ENCODE measurements around the gene STRN. TPM values are rescaled to one million over a fixed set of nuclear protein-coding genes. Genes with fewer than 3 reads are reported as not detected.
A peak's percentile ranks its signal among the peaks of the same experiment; 100 is the strongest.

Gene STRN
- total RNA-seq (10 to 100 TPM; 24.5 to 35.9 TPM), polyA plus RNA-seq (1 to 10 TPM; 3.7 to 6.9 TPM)
- long read RNA-seq, donor 1, full-length matches to known transcripts = 3 of 8 reads
- long read RNA-seq, donor 1, partial matches to known transcripts = 5 of 8 reads
- long read RNA-seq, donor 1, other reads (novel, unspliced or antisense) = 0 of 8 reads
- long read RNA-seq, donor 2 = 0 reads
- long read RNA-seq, donor 3, full-length matches to known transcripts = 2 of 2 reads
- long read RNA-seq, donor 3, partial matches to known transcripts = 0 of 2 reads
- long read RNA-seq, donor 3, other reads (novel, unspliced or antisense) = 0 of 2 reads
- long read RNA-seq, donor 4 = 0 reads
- long read RNA-seq, donor 5, full-length matches to known transcripts = 2 of 2 reads
- long read RNA-seq, donor 5, partial matches to known transcripts = 0 of 2 reads
- long read RNA-seq, donor 5, other reads (novel, unspliced or antisense) = 0 of 2 reads

- TF ChIP-seq CTCF (IDR thresholded peaks at IDR 0.05; ENCODE audit: control extremely low read depth, extremely low read depth) = no peak
- Histone ChIP-seq H3K36me3 (ENCODE audit: control insufficient read depth in 4 of 4, insufficient read depth in 4 of 4, low read length in 4 of 4) (no peaks in the 10 kb centered on the region), H3K9ac (ENCODE audit: insufficient read depth in 1 of 2, low read length in 2 of 2) (peak within 1 kb of the TSS; percentile 55 to 84), H3K27ac (ENCODE audit: low read depth in 1 of 2, low read length in 1 of 2) (peak within 1 kb of the TSS; percentile 97 to 99), H3K27me3 (ENCODE audit: control insufficient read depth in 3 of 3, insufficient read depth in 3 of 3, low read length in 2 of 3) (no peaks in the 10 kb centered on the region), H3K4me1 (ENCODE audit: control insufficient read depth in 5 of 5, insufficient read depth in 5 of 5, low read length in 5 of 5) (peaks cover 0 to 20% (median 9%) of the 10 kb centered on the region in 5 donors), H3K9me3 (ENCODE audit: control insufficient read depth in 4 of 4, insufficient read depth in 3 of 4, low read length in 3 of 4) (no peaks in the 10 kb centered on the region), H3K4me3 (peak within 1 kb of the TSS; percentile 97)
- ATAC-seq (ENCODE audit: insufficient read depth, low FRiP score) = peak; percentile 100
- 0 to 1% methylated on average over 61 to 91 of the region's 91 CpGs for WGBS, 2 donors
- DNase-seq = peak; percentile 97 to 99 (median 98)
These were observed at the start of gene STRN for GRCh38 chr2:36966370-36967235. STRN (minus strand) TSS chr2:36966536; CDS start chr2:36966463, 73 bp downstream.

GRCh38 chr2:37013315-37013641, 46.9 kb upstream of the STRN start:
- peaks cover 11 to 24% (median 17%) of the 10 kb centered on the region in 4 donors for H3K36me3 ChIP-seq (ENCODE audit: control insufficient read depth in 4 of 4, insufficient read depth in 4 of 4, low read length in 4 of 4)
- H3K27ac ChIP-seq (ENCODE audit: low read depth in 1 of 2, low read length in 1 of 2) = peak overlapping the region in 1 of 2 donors; percentile 56
- TF ChIP-seq CTCF (IDR thresholded peaks at IDR 0.05; ENCODE audit: control extremely low read depth, extremely low read depth) = no peak
- DNase-seq = no peak
- H3K9me3 ChIP-seq (ENCODE audit: control insufficient read depth in 4 of 4, insufficient read depth in 3 of 4, low read length in 3 of 4) = no peaks in the 10 kb centered on the region
- no peaks in the 10 kb centered on the region for H3K27me3 ChIP-seq (ENCODE audit: control insufficient read depth in 3 of 3, insufficient read depth in 3 of 3, low read length in 2 of 3)
- 60 to 90% methylated on average over 4 of the region's 4 CpGs for WGBS, 2 donors
- peaks cover 0 to 8% (median 0%) of the 10 kb centered on the region in 5 donors for H3K4me1 ChIP-seq (ENCODE audit: control insufficient read depth in 5 of 5, insufficient read depth in 5 of 5, low read length in 5 of 5)
- H3K4me3 ChIP-seq = no peak overlapping the region
- no peak for ATAC-seq (ENCODE audit: insufficient read depth, low FRiP score)
- no peak overlapping the region for H3K9ac ChIP-seq (ENCODE audit: insufficient read depth in 1 of 2, low read length in 2 of 2)

- H3K9me3 ChIP-seq (ENCODE audit: control insufficient read depth in 4 of 4, insufficient read depth in 3 of 4, low read length in 3 of 4) = no peaks in the 10 kb centered on the region
- H3K9ac ChIP-seq (ENCODE audit: insufficient read depth in 1 of 2, low read length in 2 of 2) = no peak overlapping the region
- H3K27ac ChIP-seq (ENCODE audit: low read depth in 1 of 2, low read length in 1 of 2) = no peak overlapping the region
- H3K27me3 ChIP-seq (ENCODE audit: control insufficient read depth in 3 of 3, insufficient read depth in 3 of 3, low read length in 2 of 3) = no peaks in the 10 kb centered on the region
- H3K4me1 ChIP-seq (ENCODE audit: control insufficient read depth in 5 of 5, insufficient read depth in 5 of 5, low read length in 5 of 5) = peaks cover 0 to 8% (median 0%) of the 10 kb centered on the region in 5 donors
- H3K36me3 ChIP-seq (ENCODE audit: control insufficient read depth in 4 of 4, insufficient read depth in 4 of 4, low read length in 4 of 4) = peaks cover 12 to 31% (median 21%) of the 10 kb centered on the region in 4 donors
- ATAC-seq (ENCODE audit: insufficient read depth, low FRiP score) (no peak), DNase-seq (no peak)
- H3K4me3 ChIP-seq = no peak overlapping the region
- TF ChIP-seq CTCF (IDR thresholded peaks at IDR 0.05; ENCODE audit: control extremely low read depth, extremely low read depth) = no peak
- 38 to 61% methylated on average over 5 of the region's 5 CpGs for WGBS, 2 donors
These were observed 44.8 kb upstream of the STRN start for GRCh38 chr2:37011130-37011529.

All from lung (tissue), 16 donors.